HS-27A (cell line): ENCODE results near the gene BLTP3A.
A peak's percentile ranks its signal among the peaks of the same experiment; 100 is the strongest.
"Not testable (repeated sequence)": the region's sequence is repeated elsewhere in the genome, so short reads cannot be mapped to it uniquely, and the experiment has no call there.

Experiments used
- DNase-seq: peaks from one replicate; pipeline ENCODE4 v3.0.0-alpha.2; 2012; ENCODE audit warnings: low read depth, missing footprints

BLTP3A gene, protein sequence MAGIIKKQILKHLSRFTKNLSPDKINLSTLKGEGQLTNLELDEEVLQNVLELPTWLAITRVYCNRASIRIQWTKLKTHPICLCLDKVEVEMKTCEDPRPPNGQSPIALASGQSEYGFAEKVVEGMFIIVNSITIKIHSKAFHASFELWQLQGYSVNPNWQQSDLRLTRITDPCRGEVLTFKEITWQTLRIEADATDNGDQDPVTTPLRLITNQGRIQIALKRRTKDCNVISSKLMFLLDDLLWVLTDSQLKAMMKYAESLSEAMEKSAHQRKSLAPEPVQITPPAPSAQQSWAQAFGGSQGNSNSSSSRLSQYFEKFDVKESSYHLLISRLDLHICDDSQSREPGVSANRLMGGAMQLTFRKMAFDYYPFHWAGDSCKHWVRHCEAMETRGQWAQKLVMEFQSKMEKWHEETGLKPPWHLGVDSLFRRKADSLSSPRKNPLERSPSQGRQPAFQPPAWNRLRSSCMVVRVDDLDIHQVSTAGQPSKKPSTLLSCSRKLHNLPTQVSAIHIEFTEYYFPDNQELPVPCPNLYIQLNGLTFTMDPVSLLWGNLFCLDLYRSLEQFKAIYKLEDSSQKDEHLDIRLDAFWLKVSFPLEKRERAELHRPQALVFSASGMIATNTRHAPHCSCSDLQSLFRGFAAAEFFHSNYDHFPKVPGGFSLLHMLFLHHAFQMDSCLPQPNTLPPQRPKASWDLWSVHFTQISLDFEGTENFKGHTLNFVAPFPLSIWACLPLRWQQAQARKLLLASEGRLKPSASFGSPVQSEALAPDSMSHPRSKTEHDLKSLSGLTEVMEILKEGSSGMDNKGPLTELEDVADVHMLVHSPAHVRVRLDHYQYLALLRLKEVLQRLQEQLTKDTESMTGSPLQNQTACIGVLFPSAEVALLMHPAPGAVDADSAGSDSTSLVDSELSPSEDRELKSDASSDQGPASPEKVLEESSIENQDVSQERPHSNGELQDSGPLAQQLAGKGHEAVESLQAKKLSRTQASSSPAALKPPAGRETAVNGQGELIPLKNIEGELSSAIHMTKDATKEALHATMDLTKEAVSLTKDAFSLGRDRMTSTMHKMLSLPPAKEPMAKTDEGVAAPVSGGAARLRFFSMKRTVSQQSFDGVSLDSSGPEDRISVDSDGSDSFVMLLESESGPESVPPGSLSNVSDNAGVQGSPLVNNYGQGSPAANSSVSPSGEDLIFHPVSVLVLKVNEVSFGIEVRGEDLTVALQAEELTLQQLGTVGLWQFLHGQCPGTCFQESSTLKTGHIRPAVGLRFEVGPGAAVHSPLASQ (N-terminal part only)

DNA sequence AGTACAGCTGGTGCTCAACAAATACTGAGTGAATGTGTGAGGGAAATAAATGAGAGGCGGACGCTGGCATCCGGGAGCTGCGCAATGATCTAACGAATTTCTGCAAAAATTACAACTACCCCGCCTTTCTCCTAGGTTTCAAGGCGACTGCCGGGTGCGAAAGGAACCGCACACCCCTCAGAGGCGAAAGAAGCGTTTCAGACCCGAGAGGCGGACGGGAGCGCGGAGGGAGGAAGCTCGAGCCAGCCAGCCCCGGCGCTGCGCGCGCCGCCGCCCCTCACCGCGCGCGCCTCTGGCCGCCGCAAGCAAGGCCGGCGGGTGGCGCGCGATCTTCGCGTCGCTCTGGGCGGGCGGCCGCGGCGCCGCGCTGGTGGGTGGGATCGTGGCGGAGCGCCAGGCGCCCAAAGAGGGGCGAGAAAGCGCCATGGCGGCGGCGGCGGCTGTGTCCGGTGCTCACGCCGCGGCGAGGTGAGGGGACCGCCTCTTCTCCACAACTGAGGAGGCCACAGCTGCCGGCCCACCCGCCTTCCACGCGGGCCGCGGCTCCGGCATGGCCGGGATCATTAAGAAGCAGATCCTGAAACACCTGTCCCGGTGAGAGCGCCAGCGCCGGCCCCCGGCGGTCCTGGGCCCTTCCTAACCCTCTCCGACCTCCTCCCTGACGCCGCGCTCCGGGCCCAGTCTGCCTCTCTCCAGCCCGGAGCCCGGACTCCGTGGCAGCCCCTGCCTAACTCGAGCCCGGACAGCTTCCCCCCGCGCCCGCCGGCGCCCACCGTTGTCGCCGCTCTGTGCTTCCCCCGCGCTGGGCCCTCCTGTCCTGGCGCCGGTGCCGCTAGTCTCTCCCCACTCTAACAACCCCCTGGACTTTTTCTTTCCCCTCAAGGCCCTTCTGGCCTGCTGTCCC, at the start of gene BLTP3A:
Gene BLTP3A (plus strand): TSS at position 383 of the 904 bp plus-strand sequence. CDS start 168 bp downstream, at position 551.
- no peak for DNase-seq

DNA sequence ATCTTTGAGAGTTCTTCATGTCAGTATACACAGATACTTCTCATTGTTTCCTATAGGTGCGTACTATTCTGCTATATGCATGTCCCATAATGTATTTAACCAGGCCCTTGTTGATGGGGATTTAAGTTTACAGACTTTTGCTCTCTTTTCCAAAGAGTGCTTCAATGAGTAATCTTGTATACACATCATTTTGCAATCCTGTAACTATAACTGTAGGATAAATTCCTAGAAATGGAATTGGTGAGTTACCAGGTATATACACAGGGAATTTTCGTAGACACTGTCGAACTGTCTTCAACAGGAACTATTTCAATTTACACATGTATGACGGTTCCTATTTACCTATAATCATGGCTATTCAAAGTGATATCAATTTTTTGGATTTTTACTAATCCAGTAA, 49.8 kb upstream of the BLTP3A start:
- no peak for DNase-seq

DNA sequence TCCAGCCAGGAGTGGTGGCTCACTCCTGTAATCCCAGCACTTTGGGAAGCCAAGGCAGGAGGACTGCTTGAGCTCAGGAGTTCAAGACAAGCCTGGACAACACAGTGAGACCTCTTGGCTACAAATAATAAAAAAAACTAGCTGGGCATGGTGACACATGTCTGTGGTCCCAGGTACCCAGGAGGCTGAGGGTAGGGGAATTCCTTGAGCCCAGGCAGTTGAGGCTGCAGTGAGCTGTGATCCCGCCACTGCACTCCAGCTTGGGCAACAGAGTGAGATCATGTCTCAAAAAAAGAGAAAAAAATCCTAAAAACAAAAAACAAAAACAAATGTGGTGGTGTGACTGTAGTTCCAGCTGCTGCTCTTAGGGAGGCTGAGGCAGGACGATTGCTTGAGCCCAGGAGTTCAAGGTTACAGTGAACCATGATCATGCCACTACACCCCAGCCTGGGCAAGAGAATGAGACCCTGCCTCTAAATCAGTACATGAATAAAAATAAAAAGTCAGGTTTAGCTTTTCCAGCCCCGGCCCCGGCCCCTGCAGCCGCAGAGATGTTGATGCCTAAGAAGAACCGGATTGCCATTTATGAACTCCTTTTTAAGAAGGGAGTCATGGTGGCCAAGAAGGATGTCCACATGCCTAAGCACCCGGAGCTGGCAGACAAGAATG, 48.1 kb upstream of the BLTP3A start:
- DNase-seq, result no peak

DNA sequence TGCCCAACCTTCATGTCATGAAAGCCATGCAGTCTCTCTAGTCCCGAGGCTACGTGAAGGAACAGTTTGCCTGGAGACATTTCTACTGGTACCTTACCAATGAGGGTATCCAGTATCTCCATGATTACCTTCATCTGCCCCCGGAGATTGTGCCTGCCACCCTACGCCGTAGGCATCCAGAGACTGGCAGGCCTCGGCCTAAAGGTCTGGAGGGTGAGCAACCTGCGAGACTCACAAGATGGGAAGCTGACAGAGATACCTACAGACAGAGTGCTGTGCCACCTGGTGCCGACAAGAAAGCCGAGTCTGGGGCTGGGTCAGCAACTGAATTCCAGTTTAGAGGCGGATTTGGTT, 47.6 kb upstream of the BLTP3A start:
- not testable (repeated sequence) for DNase-seq

DNA sequence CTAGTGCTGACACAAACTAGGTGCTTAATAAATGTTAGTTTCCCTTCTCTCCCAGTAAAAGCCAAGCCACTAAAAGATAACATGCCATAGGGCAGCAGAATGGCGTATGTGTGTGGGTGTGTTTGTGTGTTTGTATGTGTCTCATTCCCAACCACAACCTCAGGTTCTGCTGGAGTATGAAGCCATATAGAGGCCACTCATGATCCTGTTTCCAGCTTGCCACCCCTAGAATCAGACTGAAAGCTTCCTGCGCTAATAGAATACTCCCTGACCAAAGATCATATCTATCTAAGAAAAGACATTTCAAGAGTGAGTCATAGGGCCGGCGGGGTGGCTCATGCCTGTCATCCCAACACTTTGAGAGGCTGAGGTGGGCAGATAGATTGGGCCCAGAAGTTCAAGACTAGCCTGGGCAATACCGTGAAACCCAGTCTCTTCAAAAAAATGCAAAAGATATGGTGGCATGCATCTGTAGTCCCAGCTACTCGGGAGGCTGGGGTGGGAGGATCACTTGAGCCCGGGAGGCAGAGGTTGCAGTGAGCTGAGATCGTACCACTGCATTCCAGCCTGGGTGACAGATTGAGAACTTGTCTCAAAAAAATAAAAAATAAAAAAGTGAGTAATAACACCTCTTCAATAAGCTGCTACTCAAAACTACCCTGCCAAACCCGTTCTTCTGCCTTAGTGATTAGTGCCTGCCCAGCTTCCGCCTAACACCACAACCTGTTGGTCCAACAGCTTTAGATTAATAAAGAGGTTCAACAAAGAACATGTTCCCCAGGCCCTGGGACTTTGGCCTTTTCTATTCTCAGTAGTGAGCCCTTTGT, 46.4 kb upstream of the BLTP3A start:
- DNase-seq, result peak; percentile 30

DNA sequence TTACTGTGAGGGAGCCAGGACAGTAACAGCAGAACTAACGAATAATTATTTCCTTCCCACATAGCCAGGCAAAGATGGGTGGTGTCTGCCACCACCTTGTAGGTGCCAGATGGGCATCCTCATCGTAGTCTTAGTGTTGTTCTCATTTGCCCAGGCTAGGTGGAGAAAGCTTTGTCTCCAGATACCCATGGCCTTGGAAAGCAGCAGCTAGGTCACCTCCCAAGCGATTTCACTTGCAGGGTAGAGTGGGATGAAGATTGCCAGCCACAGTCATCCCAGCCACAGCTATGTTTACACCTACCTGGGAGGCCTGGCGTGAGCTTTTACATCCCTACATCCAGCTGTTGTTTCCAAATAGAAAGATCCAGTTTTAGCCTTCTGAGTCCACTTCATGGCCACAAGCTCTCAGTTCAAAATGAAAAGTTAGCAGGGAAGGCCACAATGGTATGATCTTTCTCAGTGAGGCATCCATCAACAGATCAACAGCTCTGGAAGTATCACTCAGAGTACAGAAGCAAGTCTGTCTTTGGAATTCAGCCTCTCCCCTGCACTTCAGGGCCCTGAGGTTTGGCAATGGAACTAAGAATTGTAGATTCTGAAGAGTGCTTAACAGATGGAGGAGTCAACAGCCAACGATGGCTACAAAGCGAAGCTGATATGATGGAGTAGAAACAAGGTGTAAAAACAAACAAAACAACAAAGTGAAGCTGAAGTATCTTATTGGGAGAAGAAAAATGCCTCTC, 45.6 kb upstream of the BLTP3A start:
- DNase-seq, result no peak

DNA sequence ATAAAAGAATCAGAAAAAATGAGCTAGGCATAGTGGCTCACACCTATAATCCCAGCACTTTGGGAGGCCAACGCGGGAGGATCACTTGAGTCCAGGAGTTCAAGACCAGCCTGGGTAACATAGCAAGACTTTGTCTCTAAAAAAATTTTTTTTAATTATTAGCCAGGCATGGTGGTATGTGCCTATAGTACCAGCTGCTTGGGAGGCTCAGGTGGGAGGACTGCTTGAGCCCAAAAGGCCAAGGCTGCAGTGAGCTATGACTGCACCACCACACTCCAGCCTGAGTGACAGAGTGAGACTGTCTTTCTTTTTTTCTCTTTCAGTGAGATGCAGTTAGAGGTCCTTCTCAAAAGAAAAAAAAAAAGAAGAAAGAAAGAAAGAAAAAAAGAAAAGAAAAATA, 43.1 kb upstream of the BLTP3A start:
- no peak for DNase-seq

DNA sequence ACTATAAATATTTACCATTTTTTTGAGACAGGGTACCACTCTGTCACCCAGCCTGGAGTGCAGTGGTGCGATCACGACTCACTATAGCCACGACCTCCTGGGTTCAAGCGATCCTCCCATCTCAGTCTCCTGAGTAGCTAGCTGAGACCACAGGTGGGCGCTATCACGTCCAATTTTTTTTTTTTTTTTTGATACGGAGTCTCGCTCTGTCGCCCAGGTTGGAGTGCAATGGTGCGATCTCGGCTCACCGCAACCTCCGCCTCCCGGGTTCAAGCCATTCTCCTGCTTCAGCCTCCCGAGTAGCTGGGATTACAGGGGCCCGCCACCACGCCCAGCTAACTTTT, 35.4 kb upstream of the BLTP3A start:
- DNase-seq, result not testable (repeated sequence)

DNA sequence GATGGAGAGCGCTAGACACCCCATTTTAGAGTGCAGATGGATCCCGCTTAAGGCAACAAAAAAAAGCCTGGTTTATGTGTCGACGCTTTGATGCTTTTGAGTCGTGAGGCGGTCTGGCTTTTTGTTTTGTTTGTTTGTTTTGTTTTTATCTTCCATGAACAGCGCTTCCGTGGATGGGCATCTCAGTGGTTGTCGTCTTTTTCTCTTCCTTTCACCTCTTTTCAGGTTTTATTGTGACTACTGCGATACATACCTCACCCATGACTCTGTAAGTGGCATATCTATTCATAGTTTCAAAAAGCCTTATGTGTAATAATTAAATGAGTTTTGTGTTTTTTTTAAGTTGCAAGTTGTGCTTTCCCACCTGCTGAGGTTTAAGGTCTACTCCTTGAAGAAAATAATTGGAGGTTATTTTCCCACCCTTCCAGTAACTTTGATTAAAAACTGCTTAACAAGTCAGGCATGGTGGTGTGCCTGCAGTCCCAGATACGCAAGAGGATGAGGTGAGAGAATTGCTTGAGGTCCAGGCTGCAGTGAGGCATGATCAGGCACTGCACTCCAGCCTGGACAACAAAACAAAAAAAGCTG, 34.1 kb upstream of the BLTP3A start:
- DNase-seq, result no peak

DNA sequence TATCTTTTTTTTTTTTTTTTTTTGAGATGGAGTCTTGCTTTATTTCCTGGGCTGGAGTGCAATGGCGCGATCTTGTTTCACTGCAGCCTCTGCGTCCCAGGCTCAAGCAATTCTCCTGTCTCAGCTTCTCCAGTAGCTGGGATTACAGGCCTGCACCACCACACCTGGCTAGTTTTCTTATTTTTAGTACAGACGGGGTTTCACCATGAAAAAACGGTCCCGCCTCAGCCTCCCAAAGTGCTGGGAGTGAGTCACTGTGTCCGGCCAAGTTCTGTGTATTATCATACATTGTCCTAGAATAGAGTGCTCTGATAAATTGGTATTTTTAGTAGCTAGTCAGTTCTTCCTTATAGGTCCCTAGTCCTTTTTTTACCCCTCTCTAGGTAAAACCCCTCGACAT, 31.8 kb upstream of the BLTP3A start:
- DNase-seq, result no peak

DNA sequence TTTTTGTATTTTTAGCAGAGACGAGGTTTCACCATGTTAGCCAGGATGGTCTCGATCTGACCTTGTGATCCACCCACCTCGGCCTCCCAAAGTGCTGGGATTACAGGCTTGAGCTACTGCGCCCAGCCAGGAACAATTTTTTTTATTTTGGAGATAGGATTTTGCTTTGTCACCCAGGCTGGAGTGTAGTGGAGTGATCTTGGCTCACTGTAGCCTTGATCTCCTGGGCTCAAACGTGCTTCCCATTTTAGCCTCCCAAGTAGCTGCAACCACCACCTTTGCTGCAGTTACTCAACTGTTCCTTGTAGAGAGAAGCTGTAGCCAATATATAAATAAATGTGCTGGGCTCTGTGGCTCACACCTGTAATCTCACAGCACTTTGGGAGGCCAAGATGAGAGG, 30.2 kb upstream of the BLTP3A start:
- not testable (repeated sequence) for DNase-seq

DNA sequence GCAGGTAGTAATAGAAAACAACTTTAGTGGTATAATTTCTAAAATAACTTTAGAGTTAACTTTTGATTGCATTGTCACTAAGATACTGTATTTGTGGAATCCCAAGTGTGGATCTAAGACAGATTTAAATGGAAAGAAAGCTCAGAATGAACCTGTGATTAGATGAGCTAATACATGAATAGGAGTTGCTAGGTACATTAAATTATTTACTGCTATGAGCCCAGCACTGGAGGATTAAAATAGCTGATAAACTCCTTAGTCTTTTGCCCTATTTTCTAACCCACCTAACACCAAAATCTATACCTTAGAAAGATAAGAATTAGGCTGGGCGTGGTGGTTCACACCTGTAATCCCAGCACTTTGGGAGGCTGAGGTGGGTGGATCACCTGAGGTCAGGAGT, 23.7 kb upstream of the BLTP3A start:
- no peak for DNase-seq

DNA sequence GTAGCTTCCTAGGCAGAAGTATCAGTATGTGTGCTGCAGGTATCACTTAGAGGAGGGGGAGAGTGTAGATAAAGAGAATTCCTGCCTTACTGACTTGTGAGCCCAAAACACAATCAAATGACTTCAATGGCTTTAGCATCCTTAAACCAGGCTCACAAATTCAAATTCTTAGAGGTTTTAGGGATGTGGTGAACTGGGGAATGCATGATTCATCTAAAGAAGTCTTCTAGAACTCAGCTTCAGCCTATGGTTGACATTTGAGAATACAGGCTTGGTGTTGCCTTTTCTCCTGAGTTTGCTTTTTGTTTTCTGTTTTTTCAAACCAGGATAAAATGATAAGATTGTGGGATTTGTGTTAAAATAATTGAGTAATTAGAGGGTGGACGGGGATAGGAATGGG, 20.2 kb upstream of the BLTP3A start:
- DNase-seq, result peak; percentile 73

DNA sequence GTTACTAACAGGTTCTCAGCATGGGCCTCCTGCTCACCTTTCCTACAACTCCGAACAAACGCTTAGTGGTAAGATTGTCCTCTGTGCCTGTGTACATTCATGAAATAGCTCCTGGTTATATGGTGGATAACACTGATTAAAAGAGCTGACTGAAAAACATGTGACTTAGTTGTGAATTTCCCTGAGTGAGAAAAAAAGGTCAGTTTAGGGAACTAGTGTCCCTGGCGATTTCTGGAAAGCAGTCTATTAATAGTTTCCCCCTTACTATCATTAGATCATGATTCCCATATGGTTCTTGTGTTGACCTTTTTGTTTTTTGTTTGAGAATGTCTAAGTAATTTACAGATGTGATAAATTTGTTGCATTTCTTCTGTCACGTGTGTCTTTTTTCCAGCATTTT, 18.9 kb upstream of the BLTP3A start:
- DNase-seq, result no peak

DNA sequence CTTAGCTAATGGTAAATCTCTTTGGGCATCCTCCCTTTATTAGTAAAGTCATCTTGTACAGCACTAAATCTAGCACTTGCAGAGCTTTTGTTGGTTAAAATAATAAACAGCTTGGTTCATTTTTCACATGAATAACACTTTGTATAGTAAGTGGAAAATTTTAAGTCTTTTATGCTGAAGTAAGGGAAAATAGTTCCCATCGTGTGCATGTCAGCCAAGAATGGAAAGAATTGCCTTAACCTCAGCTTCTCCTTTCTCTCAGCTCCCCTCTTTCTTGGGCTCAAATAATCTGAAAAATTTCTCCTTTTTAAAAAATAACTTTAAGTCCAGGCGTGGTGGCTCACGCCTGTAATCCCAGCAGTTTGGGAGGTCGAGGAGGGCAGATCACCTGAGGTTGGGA, 18.0 kb upstream of the BLTP3A start:
- no peak for DNase-seq

DNA sequence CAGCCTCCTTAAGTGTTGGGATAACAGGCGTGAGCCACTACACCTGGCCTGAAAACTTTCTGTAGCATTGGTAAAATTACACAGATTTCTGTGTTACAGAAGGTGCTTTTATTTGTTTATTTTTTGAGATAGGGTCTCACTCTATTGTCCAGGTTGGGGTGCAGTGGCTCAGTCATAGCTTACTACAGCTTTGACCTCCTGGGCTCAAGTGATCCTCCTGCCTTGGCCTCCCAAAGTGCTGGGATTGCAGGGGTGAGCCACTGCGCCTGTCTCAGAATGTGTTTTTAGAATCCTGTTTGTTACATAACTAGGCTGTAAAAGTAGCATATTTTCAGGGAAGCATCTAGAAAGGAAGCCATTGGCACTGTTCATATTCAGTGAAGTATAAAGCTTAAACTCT, 16.9 kb upstream of the BLTP3A start:
- DNase-seq, result no peak

DNA sequence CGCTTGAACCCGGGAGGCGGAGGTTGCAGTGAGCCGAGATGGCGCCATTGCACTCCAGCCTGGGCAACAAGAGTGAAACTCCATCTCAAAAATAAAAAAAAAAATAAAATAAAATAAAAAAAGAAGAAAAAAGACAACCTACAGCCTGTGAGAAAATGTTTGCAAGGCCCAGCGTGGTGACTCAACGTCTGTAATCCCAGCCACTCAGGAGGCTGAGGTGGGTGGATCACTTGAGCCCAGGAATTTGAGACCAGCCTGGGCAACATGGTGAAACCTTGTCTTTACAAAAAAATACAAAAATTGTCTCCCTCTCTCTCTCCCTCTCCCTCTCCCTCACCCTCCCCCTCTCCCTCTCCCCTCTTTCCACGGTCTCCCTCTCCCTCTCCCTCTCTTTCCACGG, 6.5 kb upstream of the BLTP3A start:
- DNase-seq, result not testable (repeated sequence)

DNA sequence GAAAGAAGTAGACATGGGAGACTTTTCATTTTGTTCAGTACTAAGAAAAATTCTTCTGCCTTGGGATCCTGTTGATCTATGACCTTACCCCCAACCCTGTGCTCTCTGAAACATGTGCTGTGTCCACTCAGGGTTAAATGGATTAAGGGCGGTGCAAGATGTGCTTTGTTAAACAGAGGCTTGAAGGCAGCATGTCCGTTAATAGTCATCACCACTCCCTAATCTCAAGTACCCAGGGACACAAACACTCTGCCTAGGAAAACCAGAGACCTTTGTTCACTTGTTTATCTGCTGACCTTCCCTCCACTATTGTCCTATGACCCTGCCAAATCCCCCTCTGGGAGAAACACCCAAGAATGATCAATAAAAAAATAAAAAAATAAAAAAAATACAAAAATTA, 4.7 kb upstream of the BLTP3A start:
- DNase-seq, result not testable (repeated sequence)

DNA sequence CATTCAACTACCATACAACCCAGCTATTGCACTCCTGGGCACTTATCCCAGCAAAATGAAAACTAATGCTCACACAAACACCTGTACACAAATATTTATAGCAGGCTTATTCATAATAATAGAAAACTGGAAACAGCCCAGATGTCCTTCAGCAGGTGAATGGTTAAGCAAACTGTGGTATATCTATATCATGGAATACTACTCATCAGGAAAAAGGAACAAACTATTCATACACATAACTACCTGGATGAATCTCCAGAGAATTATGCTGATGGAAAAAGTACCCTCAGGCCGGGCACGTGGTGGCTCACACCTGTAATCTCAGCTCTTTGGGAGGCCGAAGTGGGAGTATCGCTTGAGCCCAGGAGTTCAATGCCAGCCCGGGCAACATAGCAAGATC, 3.8 kb upstream of the BLTP3A start:
- DNase-seq, result no peak
